ENCODE measurements around the gene SDC3. TPM values are rescaled to one million over a fixed set of nuclear protein-coding genes. Genes with fewer than 3 reads are reported as not detected.

SDC3 gene
- total and polyA plus RNA-seq, 4 donors, result 3.3 to 27.5 (median 16.6) TPM

DNA sequence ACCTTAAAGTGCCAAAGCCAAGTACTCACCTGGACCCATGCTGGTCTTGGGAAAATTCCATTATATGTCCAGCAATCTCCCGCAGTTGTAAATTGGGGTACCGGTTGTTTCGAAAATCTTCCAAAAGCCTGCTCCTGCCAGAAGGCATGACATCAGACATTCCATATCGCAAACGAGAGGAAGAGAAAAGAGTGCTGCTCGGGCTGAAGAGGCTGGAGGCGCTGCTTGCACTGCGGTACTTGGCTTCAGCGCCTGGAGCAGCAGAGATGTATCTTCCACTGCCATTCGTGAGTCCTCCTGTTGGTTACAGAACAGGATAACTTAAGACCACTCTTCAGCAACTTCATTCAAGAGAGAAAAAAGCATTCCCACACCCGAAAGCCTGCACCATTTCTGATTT, 45.1 kb upstream of the SDC3 start:
- peaks cover 7 to 52% (median 47%) of the 10 kb centered on the region in 4 donors for H3K36me3 ChIP-seq (ENCODE audit: control insufficient read depth in 4 of 4, insufficient read depth in 3 of 4, low read depth in 1 of 4, low read length in 3 of 4)
- DNase-seq (ENCODE audit: low spot score), result no peak
- TF ChIP-seq REST (IDR thresholded peaks at IDR 0.05) (no peak), CTCF (IDR thresholded peaks at IDR 0.05; ENCODE audit: low read depth, low read length, missing input control) (no peak), FOXA2 (IDR thresholded peaks at IDR 0.05) (no peak), HNF4G (IDR thresholded peaks at IDR 0.05) (no peak), FOXA1 (IDR thresholded peaks at IDR 0.05) (no peak), TAF1 (conservative IDR thresholded peaks at IDR 0.05) (no peak), JUND (IDR thresholded peaks at IDR 0.05) (no peak), MAX (IDR thresholded peaks at IDR 0.05) (no peak), RAD21 (IDR thresholded peaks at IDR 0.05) (no peak), NR2F2 (IDR thresholded peaks at IDR 0.05) (no peak), RXRA (IDR thresholded peaks at IDR 0.05) (no peak), GABPA (IDR thresholded peaks at IDR 0.05 in 1 of 2, conservative IDR thresholded peaks at IDR 0.05 in 1 of 2) (no peak), EGR1 (IDR thresholded peaks at IDR 0.05; ENCODE audit: low read depth in 2 of 2) (no peak), HNF4A (conservative IDR thresholded peaks at IDR 0.05) (no peak), YY1 (IDR thresholded peaks at IDR 0.05) (no peak), SP1 (IDR thresholded peaks at IDR 0.05) (no peak)
- TF ChIP-seq, protein P1, sequence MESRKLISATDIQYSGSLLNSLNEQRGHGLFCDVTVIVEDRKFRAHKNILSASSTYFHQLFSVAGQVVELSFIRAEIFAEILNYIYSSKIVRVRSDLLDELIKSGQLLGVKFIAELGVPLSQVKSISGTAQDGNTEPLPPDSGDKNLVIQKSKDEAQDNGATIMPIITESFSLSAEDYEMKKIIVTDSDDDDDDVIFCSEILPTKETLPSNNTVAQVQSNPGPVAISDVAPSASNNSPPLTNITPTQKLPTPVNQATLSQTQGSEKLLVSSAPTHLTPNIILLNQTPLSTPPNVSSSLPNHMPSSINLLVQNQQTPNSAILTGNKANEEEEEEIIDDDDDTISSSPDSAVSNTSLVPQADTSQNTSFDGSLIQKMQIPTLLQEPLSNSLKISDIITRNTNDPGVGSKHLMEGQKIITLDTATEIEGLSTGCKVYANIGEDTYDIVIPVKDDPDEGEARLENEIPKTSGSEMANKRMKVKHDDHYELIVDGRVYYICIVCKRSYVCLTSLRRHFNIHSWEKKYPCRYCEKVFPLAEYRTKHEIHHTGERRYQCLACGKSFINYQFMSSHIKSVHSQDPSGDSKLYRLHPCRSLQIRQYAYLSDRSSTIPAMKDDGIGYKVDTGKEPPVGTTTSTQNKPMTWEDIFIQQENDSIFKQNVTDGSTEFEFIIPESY (IDR thresholded peaks at IDR 0.05), result no peak
- TF ChIP-seq, protein P2, sequence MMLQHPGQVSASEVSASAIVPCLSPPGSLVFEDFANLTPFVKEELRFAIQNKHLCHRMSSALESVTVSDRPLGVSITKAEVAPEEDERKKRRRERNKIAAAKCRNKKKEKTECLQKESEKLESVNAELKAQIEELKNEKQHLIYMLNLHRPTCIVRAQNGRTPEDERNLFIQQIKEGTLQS (IDR thresholded peaks at IDR 0.05), result no peak
- no peak overlapping the region for H3K4me3 ChIP-seq (ENCODE audit: low read depth in 1 of 3, low read length in 3 of 3)
- no peak overlapping the region for H3K9ac ChIP-seq (ENCODE audit: low read depth in 1 of 2, low read length in 2 of 2)
- H3K9me3 ChIP-seq (ENCODE audit: control insufficient read depth in 4 of 4, low read length in 3 of 4), result no peaks in the 10 kb centered on the region
- no peak overlapping the region for H3K27ac ChIP-seq (ENCODE audit: low read depth in 1 of 2, low read length in 2 of 2)
- WGBS, result 97% methylated on average over 11 of the region's 11 CpGs
- H3K27me3 ChIP-seq (ENCODE audit: control insufficient read depth in 4 of 4, insufficient read depth in 4 of 4, low read length in 3 of 4), result no peaks in the 10 kb centered on the region
- H3K4me1 ChIP-seq (ENCODE audit: control insufficient read depth in 4 of 4, insufficient read depth in 4 of 4, low read length in 3 of 4), result peaks cover 0 to 9% (median 2%) of the 10 kb centered on the region in 4 donors

Measured in liver (tissue), 9 donors.